ENCODE measurements around the gene PLXNA3. TPM values are rescaled to one million over a fixed set of nuclear protein-coding genes. Genes with fewer than 3 reads are reported as not detected.

Gene PLXNA3
- total RNA-seq, 2 experiments from 2014 or later = 48.9 to 53.6 TPM

- Mint-ChIP-seq H3K27ac (peak overlapping the region; percentile 88), H3K27me3 (ENCODE audit: low read depth) (no peaks in the 10 kb centered on the region), H3K4me3 (peak overlapping the region; percentile 74), H3K9me3 (ENCODE audit: insufficient read depth) (no peaks in the 10 kb centered on the region), H3K4me1 (ENCODE audit: low read depth) (peaks cover 16% of the 10 kb centered on the region), H3K36me3 (ENCODE audit: low read depth) (peaks cover 35% of the 10 kb centered on the region)
- DNase-seq (peak; percentile 58), ATAC-seq (peak; percentile 75)
- ChIA-PET POLR2A (no interaction called here), CTCF (no interaction called here)
Observed at GRCh38 chrX:154436374-154436982, 21.6 kb upstream of the PLXNA3 start.

DNA sequence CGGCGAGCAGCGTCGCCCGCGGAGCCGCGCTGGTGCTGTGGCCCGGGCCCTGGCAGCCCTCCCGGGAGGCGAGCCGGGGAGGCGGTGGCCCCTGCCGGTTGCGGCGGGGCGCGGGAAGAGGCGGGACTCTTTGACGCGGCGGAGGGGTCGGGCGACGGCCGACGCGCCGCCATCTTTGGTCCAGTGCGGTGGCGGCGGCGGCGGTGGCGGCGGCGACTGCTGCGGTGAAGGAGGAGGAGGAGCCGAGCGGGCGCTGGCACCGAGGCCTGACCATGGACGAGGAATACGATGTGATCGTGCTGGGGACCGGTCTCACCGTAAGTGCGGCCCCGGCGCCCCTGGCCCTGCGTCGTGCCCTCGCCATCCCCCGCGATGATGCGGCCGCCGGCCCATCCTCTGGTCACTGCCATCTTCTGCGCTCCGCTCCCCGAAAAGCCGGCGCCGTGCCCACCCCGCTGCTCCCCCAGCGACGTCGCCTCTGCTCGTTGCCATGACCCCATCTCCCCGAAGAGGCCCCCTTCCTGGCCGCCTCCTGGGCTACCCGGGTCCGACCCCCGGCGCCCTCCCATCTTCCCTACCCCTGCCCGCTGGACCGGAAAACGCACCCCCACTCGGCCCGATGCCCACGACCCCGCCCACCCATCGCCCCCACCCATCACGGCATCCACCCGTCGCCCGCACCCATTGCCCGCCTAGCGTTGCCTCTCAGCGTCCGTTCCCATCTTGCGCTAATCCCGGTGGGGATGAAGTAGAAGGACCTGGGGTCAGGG, 20.9 kb upstream of the PLXNA3 start, which contains the start of gene GDI1:
Gene GDI1, plus strand, starts transcription at position 172 of the 770 bp plus-strand sequence. Its CDS starts 101 bp downstream, at position 273.
- DNase-seq (peak; percentile 54), ATAC-seq (peak; percentile 66)
- Mint-ChIP-seq H3K27me3 (ENCODE audit: low read depth) (no peaks in the 10 kb centered on the region), H3K27ac (peak within 1 kb of the TSS; percentile 88), H3K36me3 (ENCODE audit: low read depth) (peaks cover 37% of the 10 kb centered on the region), H3K4me3 (peak within 1 kb of the TSS; percentile 80), H3K9me3 (ENCODE audit: insufficient read depth) (no peaks in the 10 kb centered on the region), H3K4me1 (ENCODE audit: low read depth) (peaks cover 22% of the 10 kb centered on the region)
- CTCF ChIA-PET = no interaction called here
- POLR2A ChIA-PET = no interaction called here

- ChIA-PET POLR2A (no interaction called here), CTCF (no interaction called here)
- peaks cover 23% of the 10 kb centered on the region for H3K4me1 Mint-ChIP-seq (ENCODE audit: low read depth)
Observed at GRCh38 chrX:154437971-154438893, 19.8 kb upstream of the PLXNA3 start.

GRCh38 chrX:154439841-154440240, 18.2 kb upstream of the PLXNA3 start:
- no peaks in the 10 kb centered on the region for H3K9me3 Mint-ChIP-seq (ENCODE audit: insufficient read depth)
- no peak for DNase-seq
- peaks cover 32% of the 10 kb centered on the region for H3K36me3 Mint-ChIP-seq (ENCODE audit: low read depth)
- peaks cover 26% of the 10 kb centered on the region for H3K4me1 Mint-ChIP-seq (ENCODE audit: low read depth)
- no peak for ATAC-seq
- POLR2A ChIA-PET = interaction anchor here (1.2 kb wide), 1 partner anchor 87 kb away, joined by 4 read pairs; no protein-coding TSS in a partner anchor
- no peak overlapping the region for H3K4me3 Mint-ChIP-seq
- H3K27me3 Mint-ChIP-seq (ENCODE audit: low read depth) = no peaks in the 10 kb centered on the region
- H3K27ac Mint-ChIP-seq = no peak overlapping the region
- CTCF ChIA-PET = no interaction called here

More at GRCh38 chrX:154437971-154438893, 19.8 kb upstream of the PLXNA3 start:
- no peak for DNase-seq
- peaks cover 38% of the 10 kb centered on the region for H3K36me3 Mint-ChIP-seq (ENCODE audit: low read depth)
- H3K9me3 Mint-ChIP-seq (ENCODE audit: insufficient read depth) = no peaks in the 10 kb centered on the region
- no peak for ATAC-seq
- peak overlapping the region; percentile 80 for H3K4me3 Mint-ChIP-seq
- H3K27ac Mint-ChIP-seq = peak overlapping the region; percentile 84
- no peaks in the 10 kb centered on the region for H3K27me3 Mint-ChIP-seq (ENCODE audit: low read depth)

DNA sequence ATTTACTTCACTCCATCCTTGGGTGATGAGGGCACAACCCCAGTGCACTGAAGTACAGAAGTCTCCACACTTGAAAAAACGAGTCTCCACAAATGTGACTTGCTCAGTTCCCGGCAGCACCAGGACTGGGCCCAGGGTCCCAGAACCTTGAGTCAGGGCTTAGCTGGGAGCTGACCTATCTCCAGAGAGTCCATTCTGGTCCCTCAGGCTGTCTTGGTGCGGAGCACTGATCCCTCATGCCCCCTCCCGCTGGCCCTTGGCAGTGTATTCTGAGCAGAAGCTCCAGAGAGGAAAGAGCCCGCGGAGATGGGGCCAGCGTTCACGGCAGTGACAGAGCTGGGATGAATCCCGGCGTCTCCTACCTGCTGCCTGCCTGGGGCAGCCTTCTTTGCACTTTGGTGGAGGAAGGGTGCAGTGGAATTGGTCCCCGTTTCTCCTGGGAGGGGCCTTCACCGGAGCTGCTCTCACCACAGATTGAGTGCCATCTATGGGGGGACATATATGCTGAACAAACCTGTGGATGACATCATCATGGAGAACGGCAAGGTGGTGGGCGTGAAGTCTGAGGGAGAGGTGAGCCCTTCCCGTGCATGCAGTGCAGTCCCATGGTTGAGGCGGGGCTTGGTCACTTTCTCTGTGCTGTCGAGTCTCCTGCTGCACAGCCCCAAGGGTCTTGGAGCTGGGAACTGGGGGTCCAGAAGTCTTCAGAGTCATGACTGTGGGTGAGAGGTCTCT, 17.3 kb upstream of the PLXNA3 start:
- peaks cover 29% of the 10 kb centered on the region for H3K36me3 Mint-ChIP-seq (ENCODE audit: low read depth)
- DNase-seq = no peak
- no peak for ATAC-seq
- ChIA-PET CTCF (interaction anchor here (0.6 kb wide), 1 partner anchor 281 kb away, joined by 3 read pairs; no protein-coding TSS in a partner anchor), POLR2A (interaction anchor here (1.2 kb wide), 1 partner anchor 86 kb away, joined by 4 read pairs; no protein-coding TSS in a partner anchor)
- H3K4me1 Mint-ChIP-seq (ENCODE audit: low read depth) = peaks cover 27% of the 10 kb centered on the region
- no peak overlapping the region for H3K4me3 Mint-ChIP-seq
- no peaks in the 10 kb centered on the region for H3K27me3 Mint-ChIP-seq (ENCODE audit: low read depth)
- H3K27ac Mint-ChIP-seq = peak overlapping the region; percentile 34
- H3K9me3 Mint-ChIP-seq (ENCODE audit: insufficient read depth) = no peaks in the 10 kb centered on the region

DNA sequence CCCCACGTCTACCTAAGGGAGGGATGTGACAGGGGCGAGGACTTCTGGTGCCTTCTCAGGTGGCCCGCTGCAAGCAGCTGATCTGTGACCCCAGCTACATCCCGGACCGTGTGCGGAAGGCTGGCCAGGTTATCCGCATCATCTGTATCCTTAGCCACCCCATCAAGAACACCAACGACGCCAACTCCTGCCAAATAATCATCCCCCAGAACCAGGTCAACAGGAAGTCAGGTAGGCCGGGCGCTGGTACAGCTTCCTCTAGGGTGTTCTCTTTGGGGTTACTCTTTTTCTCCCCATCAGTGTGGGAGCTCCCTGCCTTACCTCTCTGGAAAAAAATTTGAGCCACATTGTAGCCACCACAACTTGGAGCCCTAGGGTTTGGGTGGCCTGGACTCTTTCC, 16.5 kb upstream of the PLXNA3 start:
- H3K4me3 Mint-ChIP-seq = no peak overlapping the region
- CTCF ChIA-PET = no interaction called here

DNA sequence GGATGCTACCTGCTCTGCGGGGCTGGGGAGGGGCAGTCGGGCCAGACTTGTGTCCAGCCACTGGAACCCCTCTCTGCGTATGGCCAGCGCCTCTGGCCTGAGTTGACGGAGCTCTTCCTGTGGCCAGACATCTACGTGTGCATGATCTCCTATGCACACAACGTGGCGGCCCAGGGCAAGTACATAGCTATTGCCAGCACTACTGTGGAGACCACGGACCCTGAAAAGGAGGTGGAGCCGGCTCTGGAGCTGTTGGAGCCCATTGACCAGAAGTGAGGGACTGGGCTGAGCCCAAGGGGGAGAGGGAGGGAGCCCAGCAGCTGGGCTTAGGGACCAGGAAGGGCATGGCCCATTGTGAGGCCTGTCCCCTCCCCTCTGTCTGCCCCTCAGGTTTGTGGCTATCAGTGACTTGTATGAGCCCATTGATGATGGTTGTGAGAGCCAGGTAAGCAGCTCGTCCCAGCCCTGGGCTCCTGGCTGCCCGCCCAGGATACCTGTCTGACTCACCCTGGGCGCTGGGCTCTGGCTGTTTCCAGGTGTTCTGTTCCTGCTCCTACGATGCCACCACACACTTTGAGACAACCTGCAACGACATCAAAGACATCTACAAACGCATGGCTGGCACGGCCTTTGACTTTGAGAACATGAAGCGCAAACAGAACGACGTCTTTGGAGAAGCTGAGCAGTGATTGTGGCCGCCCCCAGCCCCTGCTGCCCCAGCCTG, 15.9 kb upstream of the PLXNA3 start:
- ChIA-PET POLR2A (interaction anchor here (1.0 kb wide), 1 partner anchor 43 kb away, joined by 3 read pairs; the partner anchor contains the start of gene RPL10), CTCF (no interaction called here)
- peak overlapping the region; percentile 66 for H3K27ac Mint-ChIP-seq
- no peak overlapping the region for H3K4me3 Mint-ChIP-seq
- peaks cover 29% of the 10 kb centered on the region for H3K36me3 Mint-ChIP-seq (ENCODE audit: low read depth)
- no peaks in the 10 kb centered on the region for H3K9me3 Mint-ChIP-seq (ENCODE audit: insufficient read depth)
- no peaks in the 10 kb centered on the region for H3K27me3 Mint-ChIP-seq (ENCODE audit: low read depth)
- DNase-seq (no peak), ATAC-seq (no peak)
- H3K4me1 Mint-ChIP-seq (ENCODE audit: low read depth) = peaks cover 28% of the 10 kb centered on the region

More for the DNA sequence above, 16.5 kb upstream of the PLXNA3 start:
- ATAC-seq (no peak), DNase-seq (no peak)
- Mint-ChIP-seq H3K36me3 (ENCODE audit: low read depth) (peaks cover 27% of the 10 kb centered on the region), H3K9me3 (ENCODE audit: insufficient read depth) (no peaks in the 10 kb centered on the region), H3K27ac (peak overlapping the region; percentile 66), H3K4me1 (ENCODE audit: low read depth) (peaks cover 28% of the 10 kb centered on the region), H3K27me3 (ENCODE audit: low read depth) (no peaks in the 10 kb centered on the region)
- POLR2A ChIA-PET = interaction anchor here (1.0 kb wide), 1 partner anchor 43 kb away, joined by 3 read pairs; the partner anchor contains the start of gene RPL10

- peaks cover 24% of the 10 kb centered on the region for H3K4me1 Mint-ChIP-seq (ENCODE audit: low read depth)
- DNase-seq (no peak), ATAC-seq (peak; percentile 18)
- H3K36me3 Mint-ChIP-seq (ENCODE audit: low read depth) = peaks cover 26% of the 10 kb centered on the region
- peak overlapping the region; percentile 63 for H3K4me3 Mint-ChIP-seq
- H3K9me3 Mint-ChIP-seq (ENCODE audit: insufficient read depth) = no peaks in the 10 kb centered on the region
- peak overlapping the region; percentile 77 for H3K27ac Mint-ChIP-seq
- H3K27me3 Mint-ChIP-seq (ENCODE audit: low read depth) = no peaks in the 10 kb centered on the region
- ChIA-PET POLR2A (interaction anchor here (0.6 kb wide), 1 partner anchor 15 kb away, joined by 3 read pairs; no protein-coding TSS in a partner anchor), CTCF (no interaction called here)
Observed at GRCh38 chrX:154443479-154443910, 14.6 kb upstream of the PLXNA3 start.

DNA sequence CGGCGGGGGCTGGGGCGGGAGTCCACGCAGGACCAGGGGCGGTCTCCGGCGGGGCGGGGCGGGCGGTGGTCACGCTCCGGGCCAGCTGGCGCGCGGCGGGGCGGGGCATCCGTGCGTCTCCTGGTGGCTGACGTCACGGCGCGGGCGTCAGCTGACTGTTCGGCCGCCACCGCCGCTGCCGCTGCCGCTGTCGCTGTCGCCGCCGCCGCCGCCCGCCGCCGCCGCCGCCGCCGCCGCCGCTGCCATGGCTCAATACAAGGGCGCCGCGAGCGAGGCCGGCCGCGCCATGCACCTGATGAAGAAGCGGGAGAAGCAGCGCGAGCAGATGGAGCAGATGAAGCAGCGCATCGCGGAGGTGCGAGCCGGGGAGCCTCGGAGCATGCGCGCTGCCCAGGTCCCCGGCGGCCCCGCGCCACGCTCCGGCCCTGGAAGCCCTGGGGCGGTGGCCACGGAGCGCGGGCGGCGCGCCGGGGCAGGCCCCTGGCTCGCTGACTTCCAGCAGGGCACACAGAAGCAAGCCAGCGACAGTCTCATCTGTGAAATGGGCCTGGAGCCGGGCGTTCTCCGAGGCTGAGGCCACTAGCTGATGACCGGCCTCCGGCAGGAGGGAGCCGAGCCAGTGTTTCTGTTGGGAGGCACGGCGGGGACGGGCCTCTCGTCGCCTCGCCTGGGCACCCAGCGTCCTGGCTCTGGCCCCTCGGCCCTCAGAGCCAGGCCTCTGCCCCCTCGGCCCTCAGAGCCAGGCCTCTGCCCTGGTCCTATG, 13.9 kb upstream of the PLXNA3 start, which contains the start of gene FAM50A:
Gene FAM50A, plus strand, starts transcription at position 150 of the 763 bp plus-strand sequence. Its CDS starts 95 bp downstream, at position 245.
- no peaks in the 10 kb centered on the region for H3K27me3 Mint-ChIP-seq (ENCODE audit: low read depth)
- H3K9me3 Mint-ChIP-seq (ENCODE audit: insufficient read depth) = no peaks in the 10 kb centered on the region
- peak; percentile 80 for ATAC-seq
- peaks cover 23% of the 10 kb centered on the region for H3K4me1 Mint-ChIP-seq (ENCODE audit: low read depth)
- peak within 1 kb of the TSS; percentile 63 for H3K4me3 Mint-ChIP-seq
- peaks cover 23% of the 10 kb centered on the region for H3K36me3 Mint-ChIP-seq (ENCODE audit: low read depth)
- POLR2A ChIA-PET = interaction anchor here (0.6 to 1.0 kb wide), 2 partner anchors 15 to 46 kb away, joined by 3 to 4 read pairs; no protein-coding TSS in a partner anchor
- H3K27ac Mint-ChIP-seq = peak within 1 kb of the TSS; percentile 77
- CTCF ChIA-PET = no interaction called here
- peak; percentile 76 for DNase-seq

DNA sequence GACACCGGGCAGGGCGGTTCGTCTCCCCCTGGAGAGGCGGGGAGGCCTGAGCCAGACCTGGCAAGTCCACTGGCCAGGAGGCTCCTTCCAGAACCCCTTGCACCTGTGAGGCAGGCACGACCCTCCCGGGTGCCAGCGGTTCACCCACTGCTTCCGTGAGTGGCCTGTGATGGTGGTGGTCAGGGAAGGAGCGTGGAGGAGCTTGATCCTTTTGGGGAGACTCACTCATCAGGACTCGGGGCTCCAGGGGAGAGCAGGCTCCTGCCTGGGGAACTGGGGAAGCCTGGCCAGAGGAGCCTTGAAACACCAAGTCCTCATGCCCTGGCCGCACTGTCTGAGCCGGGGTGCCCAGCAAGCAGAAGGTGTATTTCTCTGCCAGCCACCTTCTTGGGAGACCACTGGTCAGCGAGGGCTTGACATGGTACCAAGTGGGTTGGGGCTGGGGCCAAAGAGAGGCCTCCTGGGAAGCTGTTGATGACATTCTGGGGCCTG, 13.3 kb upstream of the PLXNA3 start:
- peaks cover 22% of the 10 kb centered on the region for H3K36me3 Mint-ChIP-seq (ENCODE audit: low read depth)
- H3K27me3 Mint-ChIP-seq (ENCODE audit: low read depth) = no peaks in the 10 kb centered on the region
- DNase-seq (no peak), ATAC-seq (no peak)
- H3K4me3 Mint-ChIP-seq = peak overlapping the region; percentile 53
- CTCF ChIA-PET = no interaction called here
- H3K4me1 Mint-ChIP-seq (ENCODE audit: low read depth) = peaks cover 23% of the 10 kb centered on the region
- peak overlapping the region; percentile 43 for H3K27ac Mint-ChIP-seq
- H3K9me3 Mint-ChIP-seq (ENCODE audit: insufficient read depth) = no peaks in the 10 kb centered on the region
- POLR2A ChIA-PET = interaction anchor here (1.0 to 1.4 kb wide), 2 partner anchors 17 to 45 kb away, joined by 3 to 4 read pairs; partner anchors contain the start of gene ATP6AP1
